Spleen (tissue), 7 donors: Measurements from ENCODE around the gene MAN1B1.

ENCODE experiments used
- POLR2A ChIP-seq, 3 donors: fragments of 450-650 bp; IDR thresholded peaks; one replicate each; pipeline ENCODE4 v1.5.1; 2017; ENCODE audit warnings: antibody characterized with exemption in 3 of 3, mild to moderate bottlenecking in 1 of 3
- TF ChIP-seq, protein P1 (sequence below), 11 experiments: fragments of 200-600 bp in 7 of 11; fragments of 450-650 bp in 4 of 11; sonication (generic) in 4 of 11; IDR thresholded peaks in 8 of 11; conservative IDR thresholded peaks in 3 of 11; 1 replicate in 7 of 11; 2 replicates in 4 of 11; pipeline versions ENCODE4 v1.4.0 to v1.8.0; 2016 to 2021; ENCODE audit warnings: antibody characterized with exemption in 11 of 11, inconsistent platforms in 4 of 11, mild to moderate bottlenecking in 1 of 11
- donor health status: DM: no; HTN: no; CAD: no; lungs with moderate emphysema.
- donor health status: DM: no; HTN: no; CAD: no.
- donor health status: DM: no; HTN: no; CAD: no.

- TF ChIP-seq, protein P1, sequence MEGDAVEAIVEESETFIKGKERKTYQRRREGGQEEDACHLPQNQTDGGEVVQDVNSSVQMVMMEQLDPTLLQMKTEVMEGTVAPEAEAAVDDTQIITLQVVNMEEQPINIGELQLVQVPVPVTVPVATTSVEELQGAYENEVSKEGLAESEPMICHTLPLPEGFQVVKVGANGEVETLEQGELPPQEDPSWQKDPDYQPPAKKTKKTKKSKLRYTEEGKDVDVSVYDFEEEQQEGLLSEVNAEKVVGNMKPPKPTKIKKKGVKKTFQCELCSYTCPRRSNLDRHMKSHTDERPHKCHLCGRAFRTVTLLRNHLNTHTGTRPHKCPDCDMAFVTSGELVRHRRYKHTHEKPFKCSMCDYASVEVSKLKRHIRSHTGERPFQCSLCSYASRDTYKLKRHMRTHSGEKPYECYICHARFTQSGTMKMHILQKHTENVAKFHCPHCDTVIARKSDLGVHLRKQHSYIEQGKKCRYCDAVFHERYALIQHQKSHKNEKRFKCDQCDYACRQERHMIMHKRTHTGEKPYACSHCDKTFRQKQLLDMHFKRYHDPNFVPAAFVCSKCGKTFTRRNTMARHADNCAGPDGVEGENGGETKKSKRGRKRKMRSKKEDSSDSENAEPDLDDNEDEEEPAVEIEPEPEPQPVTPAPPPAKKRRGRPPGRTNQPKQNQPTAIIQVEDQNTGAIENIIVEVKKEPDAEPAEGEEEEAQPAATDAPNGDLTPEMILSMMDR (IDR thresholded peaks at IDR 0.05 in 8 of 11, conservative IDR thresholded peaks at IDR 0.05 in 3 of 11) = no peak
- TF ChIP-seq POLR2A (IDR thresholded peaks at IDR 0.05) = no peak
Observed at GRCh38 chr9:137148661-137149060, 61.9 kb downstream of the MAN1B1 start.
